NCI-H1105 treated with DMSO at 0.1 percent for 48 hours (cell line): ENCODE measurements around the gene FZR1.
"Not testable (repeated sequence)": the region's sequence is repeated elsewhere in the genome, so short reads cannot be mapped to it uniquely, and the experiment has no call there.

Experiments
- DNase-seq: peaks from one replicate; lab custom pipeline; 2025; lab: John Stamatoyannopoulos, UW

The FZR1 gene

DNA sequence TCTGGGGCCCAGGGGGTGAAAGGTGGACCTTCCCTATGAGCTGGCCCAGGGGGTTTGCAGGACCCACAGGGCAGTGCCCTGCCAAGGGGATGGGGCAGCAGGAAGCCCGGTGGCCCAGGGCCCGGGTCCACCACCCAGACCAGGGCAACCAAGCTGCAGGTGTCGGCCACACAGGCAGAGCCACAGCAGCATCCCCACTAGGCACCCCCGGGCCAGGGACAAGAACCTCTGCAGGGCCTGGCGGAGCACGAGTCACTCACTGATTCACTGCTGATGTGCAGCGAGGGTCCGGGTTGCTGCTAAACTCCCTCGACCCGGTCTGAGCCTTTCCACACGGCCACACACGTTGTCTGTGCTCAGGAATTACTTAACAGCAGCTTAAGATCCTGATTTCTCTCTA is 8.8 kb downstream of the FZR1 start:
- DNase-seq = no peak

- no peak for DNase-seq
These were observed 9.8 kb downstream of the FZR1 start for GRCh38 chr19:3515891-3516422.

DNA sequence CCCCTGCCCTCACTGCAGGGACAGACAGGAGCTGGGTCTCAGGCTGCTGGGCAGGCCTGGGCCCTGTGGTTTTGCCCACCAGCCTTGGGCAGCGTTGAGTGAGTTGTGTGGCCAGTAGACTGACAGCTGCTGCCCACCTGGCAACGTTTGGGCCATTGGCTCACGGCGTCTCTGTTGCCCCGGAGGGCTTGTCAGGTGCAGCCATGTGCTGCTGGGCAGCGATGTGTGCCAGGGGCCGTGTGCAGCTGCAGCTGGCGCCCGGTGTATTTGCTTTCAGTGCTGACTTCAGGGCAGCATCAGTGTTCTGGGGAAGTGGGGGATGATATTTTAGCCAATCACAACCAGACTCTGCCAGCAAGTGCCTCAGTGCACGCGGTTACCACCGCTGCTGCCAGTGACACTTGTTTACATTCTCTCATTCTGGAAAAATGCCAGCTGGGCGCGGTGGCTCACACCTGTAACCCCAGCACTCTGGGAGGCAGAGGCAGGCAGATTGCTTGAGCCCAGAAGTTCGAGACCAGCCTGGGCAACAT is 10.6 kb downstream of the FZR1 start:
- peak; percentile 44 for DNase-seq

- DNase-seq = no peak
These were observed 11.5 kb downstream of the FZR1 start for GRCh38 chr19:3517638-3518037.

DNA sequence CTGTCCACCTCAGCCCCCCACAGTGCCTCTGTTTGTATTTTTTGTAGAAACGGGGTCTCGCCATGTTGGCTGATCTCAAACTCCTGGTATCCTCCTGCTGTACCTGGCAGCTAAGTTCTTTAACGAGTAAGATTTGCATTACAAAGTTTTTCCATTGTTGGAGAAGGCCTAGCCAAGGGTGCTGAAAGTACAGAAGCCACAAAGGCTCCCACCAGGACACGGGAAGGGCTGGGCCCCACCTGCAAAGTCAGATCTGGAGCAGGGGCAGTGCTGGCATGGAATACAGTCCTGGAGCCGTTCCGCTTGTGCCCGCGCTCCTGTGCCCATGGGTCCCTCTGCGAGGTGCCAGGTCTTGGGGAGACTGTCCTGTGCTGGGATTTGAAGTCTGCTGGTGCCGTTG is 12.1 kb downstream of the FZR1 start:
- no peak for DNase-seq

DNA sequence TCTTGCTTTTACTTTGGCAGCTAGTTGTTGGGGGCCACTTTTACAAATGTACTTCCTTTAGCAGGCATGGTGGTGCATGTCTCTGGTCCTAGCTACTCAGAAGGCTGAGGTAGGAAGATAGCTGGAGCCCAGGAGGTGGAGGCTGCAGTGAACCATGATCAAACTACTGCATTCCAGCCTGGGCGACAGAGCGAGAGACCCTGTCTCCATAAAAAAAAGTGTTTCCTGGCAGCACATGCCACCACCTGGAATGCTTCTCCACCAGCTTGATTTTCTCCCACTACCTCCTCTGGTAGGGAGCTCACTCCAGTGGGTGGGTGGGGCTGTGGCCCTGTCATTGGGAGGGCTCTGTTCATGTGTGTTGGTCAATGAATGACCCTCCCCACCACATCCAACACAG is 12.5 kb downstream of the FZR1 start:
- DNase-seq = no peak

GRCh38 chr19:3519126-3519525 is 13.0 kb downstream of the FZR1 start:
- no peak for DNase-seq

- no peak for DNase-seq
These were observed 14.3 kb downstream of the FZR1 start for GRCh38 chr19:3520166-3521103.

- DNase-seq = no peak
These were observed 15.0 kb downstream of the FZR1 start for GRCh38 chr19:3521104-3521445.

DNA sequence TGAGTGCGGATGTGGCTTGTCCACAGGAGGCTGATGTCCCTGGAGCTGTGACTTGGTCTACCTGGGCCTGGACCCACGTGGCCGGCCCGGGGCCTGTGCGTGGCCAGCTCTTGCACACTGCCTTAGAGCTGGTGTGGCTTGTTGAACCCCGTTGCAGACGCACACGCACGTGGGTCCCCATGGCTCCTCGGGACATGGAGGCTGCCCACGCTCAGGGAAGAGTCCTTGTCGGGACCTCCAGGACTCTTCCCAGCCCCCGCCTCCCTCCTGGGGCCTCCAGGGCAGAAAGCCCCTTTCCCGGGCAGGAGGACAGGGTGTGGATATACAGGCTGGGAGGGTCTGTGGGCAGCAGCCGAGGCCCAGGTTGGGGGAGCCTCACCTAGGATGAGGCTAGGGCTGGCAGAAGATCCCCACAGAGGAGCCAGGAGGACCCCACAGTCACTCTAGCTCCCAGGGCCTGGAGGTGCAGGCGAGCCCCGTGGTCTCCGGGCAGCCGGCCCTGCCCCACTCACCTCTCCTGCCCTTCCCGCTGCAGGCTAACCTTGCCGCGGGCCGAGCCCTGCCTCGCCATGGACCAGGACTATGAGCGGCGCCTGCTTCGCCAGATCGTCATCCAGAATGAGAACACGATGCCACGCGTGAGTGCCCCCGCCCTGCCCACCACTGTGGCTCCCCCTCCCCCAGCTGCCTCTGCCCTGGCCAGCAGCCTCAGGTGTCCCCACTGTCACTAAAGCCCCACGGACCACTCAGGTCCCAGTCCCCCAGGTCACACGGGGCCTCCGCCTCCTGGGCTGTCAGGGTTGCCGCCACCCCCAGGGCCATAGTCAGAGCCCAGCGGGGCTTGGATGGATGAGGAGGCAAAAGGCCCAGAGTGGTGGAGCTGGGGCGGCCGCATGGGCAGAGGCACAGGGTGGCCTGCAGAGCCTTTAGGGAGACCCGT is 16.6 kb downstream of the FZR1 start:
- no peak for DNase-seq

DNA sequence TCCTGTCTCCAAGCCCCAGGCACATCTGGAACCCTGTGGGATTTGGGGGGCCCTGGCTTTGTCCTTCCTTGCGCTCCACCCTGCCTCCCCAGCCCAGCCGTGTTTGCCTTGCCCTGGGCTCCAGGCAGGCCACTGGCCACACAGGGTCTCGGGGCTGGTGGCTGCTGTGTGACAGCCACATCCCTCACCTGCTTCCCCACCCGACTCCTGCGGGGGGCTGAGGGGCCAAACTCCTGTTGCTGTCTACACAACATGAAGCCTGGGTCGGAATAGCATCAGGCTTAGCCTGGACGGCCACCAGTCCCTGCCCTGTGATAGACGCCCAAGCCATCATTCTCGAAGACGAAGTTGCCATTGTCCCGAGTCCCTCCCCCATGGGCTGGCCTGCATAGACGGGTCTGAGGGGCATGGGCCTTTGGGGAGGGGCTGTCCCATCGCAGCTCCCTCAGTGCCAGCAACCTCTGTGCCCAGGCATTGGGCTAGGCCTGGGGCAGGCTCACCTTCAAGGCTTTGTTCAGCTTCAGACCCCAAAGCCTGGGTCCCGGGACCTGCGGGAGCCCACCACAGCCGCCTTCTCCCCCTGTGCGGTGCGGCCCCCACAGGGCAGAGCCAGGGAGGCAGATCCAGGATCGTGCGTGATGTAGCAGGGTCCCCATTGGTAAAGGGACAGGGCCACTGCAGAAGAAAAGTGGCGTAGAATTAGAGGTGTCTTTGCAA is 17.4 kb downstream of the FZR1 start:
- DNase-seq = no peak

DNA sequence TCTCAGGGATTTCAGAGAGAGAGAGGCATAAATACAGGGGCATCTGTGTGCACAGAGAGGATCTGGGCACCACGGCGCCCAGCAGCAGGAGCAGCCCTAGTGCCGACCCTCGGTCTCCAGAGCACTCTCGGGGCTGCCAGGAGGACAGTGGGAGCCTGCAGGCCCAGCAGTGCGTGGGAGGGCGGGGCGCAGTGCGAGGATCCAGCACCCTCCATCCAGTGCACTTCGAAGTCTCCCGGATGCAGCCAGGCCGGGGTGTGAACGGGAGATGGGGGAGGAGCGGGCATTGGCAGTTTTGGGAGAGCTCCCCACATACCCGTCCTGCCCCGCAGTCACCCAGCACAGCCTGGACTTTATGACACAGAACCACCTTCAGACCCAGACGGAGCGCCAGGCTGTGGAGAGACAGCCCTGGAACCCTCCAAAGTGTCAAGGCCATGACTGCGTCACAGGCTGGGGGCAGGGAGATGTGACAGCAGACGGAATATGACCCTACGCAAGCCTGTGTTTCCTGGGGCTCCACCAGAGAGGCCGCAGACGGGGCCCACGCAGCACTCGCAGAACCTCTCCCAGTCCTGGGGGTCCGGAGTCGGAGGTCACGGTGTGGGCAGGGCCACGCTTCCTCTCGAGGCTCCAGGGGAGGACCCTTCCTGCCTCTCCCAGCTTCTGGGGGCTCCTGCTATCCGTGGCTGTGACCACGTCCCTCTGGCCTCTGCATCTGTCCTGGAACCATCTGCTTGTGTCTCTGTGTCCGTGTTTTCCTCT is 18.1 kb downstream of the FZR1 start:
- no peak for DNase-seq

DNA sequence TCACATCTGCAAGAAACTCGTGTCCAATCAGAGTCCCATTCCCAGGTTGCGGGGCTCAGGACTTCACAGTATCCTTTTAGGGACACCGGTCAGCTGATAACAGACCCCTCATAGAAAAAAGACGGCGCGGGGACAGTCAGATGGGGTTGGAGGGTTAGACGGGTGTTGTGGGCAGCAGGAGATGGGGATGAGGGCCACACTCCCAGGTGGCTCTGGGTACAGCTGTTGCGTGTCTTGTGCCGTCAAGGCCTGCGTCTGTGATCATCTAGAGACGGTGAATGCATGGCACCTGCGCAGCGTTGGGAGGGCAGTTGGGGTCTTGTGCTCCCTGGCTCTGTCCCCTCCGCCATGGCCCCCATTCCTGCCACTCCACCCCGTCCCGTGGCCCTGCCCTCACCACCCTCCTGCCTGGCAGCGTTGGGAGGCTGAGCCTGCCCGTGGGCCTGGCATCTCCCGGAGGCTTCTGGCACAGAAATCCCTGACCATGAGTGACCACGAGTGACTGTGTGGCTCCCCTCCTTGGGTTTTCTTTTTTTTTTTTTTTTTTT is 18.9 kb downstream of the FZR1 start:
- no peak for DNase-seq

- DNase-seq = no peak
These were observed 20.6 kb downstream of the FZR1 start for GRCh38 chr19:3526507-3527237.

DNA sequence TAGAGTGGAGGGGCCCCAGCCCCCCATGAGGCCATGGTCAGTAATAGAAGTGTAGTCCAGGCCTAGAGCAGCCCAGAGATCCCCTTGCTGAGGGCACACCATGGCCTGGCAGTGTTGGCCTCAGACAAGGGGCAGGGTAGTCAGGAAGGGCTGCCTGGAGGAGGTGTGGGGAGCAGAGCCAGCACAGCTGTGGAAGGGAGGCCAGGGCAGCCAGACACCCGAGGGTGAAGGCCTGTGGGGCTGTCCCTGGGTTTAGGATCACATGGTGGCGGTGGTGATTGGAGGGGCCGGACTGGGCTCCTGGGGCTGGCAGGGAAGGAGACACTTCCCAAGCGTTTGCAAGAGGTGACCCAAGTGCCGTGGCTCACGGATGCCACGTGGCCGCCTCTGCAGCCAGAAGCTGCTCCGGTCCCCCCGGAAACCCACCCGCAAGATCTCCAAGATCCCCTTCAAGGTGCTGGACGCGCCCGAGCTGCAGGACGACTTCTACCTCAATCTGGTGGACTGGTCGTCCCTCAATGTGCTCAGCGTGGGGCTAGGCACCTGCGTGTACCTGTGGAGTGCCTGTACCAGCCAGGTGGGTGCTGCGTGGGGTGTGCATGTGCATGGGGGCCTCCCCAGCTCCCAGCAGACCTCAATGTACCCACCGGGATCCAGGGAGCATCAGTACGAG is 21.3 kb downstream of the FZR1 start:
- no peak for DNase-seq

DNA sequence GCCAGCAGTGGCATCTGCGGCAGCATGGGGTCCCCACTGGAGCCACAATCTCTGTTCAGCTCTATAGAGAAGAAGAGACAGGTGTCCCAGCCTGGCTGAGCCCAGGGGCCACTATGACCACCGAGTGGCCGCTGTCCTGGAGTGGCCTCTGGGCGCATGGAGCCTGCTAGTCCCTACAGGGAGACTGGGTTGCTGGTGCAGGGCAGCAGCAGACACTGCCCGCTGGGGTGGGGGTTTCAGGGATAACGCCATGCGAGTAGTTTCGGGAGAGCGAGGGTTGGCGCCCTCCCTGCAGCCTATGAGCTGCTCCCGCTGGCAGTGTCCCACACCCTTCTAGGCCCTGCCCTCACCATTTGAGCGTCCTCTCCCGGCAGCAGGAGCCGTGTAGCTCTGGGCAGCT is 22.0 kb downstream of the FZR1 start:
- no peak for DNase-seq

DNA sequence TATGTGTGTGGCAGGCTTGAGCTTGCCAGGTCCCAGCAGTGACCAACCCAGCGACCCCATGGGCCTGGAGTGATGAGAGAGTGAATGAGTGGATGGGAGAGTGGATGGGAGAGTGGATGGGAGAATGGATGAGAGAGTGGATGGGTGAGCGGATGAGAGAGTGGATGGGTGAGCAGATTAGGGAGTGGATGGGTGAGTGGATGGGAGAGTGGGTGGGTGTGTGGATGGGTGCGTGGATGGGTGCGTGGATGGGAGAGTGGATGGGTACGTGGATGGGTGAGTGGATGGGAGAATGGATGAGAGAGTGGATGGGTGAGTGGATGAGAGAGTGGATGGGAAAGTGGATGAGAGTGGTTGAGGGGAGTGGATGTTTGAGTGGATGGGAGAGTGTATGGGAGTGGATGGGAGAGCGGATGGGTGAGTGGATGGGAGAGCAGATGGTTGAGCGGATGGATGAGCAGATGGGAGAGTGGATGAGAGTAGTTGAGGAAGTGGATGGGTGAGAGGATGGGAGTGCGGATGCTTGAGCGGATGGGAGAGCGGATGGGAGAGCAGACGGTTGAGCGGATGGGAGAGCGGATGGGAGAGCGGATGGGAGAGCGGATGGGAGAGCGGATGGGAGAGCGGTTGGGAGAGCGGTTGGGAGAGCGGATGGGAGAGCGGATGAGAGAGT is 22.6 kb downstream of the FZR1 start:
- DNase-seq = no peak

- not testable (repeated sequence) for DNase-seq
These were observed 23.2 kb downstream of the FZR1 start for GRCh38 chr19:3529299-3529698.

- DNase-seq = no peak
These were observed 24.3 kb downstream of the FZR1 start for GRCh38 chr19:3530389-3530788.
